KMS-11 (cell line): Measurements from ENCODE around the gene ADGRV1.

Experiments
- H2AFZ ChIP-seq: fragments of 200-600 bp; sonication (generic); 2 replicates; pipeline ENCODE4 v1.6.1; 2016; ENCODE audit warnings: antibody characterized with exemption, mixed run types, low read depth
- H3K27ac ChIP-seq: fragments of 200-600 bp; sonication (generic); 2 replicates; pipeline ENCODE4 v1.6.1; 2016; ENCODE audit warnings: mild to moderate bottlenecking, mixed run types
- H3K27me3 ChIP-seq: fragments of 200-600 bp; sonication (generic); 2 replicates; pipeline ENCODE4 v1.6.1; 2017; ENCODE audit warnings: mild to moderate bottlenecking, low read depth, mixed run types, moderate library complexity; ENCODE audit not compliant: insufficient read depth
- H3K36me3 ChIP-seq: fragments of 200-600 bp; sonication (generic); 2 replicates; pipeline ENCODE4 v1.6.1; 2017; ENCODE audit warnings: mild to moderate bottlenecking, mixed run types; ENCODE audit not compliant: insufficient read depth
- H3K4me1 ChIP-seq: fragments of 200-600 bp; sonication (generic); 2 replicates; pipeline ENCODE4 v1.6.1; 2016; ENCODE audit warnings: mild to moderate bottlenecking, low read depth, mixed run types; ENCODE audit not compliant: poor library complexity, severe bottlenecking
- H3K4me2 ChIP-seq: fragments of 200-600 bp; sonication (generic); 2 replicates; pipeline ENCODE4 v1.7.0; 2016; ENCODE audit warnings: mild to moderate bottlenecking, mixed run types
- H3K4me3 ChIP-seq: fragments of 200-600 bp; sonication (generic); IDR thresholded peaks from 2 replicates; pipeline ENCODE4 v1.6.1; 2017; ENCODE audit warnings: low read depth, low read length, mixed read lengths; ENCODE audit not compliant: insufficient read depth
- H3K79me2 ChIP-seq: fragments of 200-600 bp; sonication (generic); 2 replicates; pipeline ENCODE4 v1.6.1; 2016; ENCODE audit warnings: low read depth, mixed run types; ENCODE audit not compliant: insufficient read depth
- H3K9ac ChIP-seq: fragments of 200-600 bp; sonication (generic); 2 replicates; pipeline ENCODE4 v1.6.1; 2016; ENCODE audit warnings: mild to moderate bottlenecking, mixed run types
- H4K20me1 ChIP-seq: fragments of 200-600 bp; sonication (generic); 2 replicates; pipeline ENCODE4 v1.6.1; 2016; ENCODE audit warnings: mild to moderate bottlenecking, mixed run types; ENCODE audit not compliant: insufficient read depth
- CTCF ChIP-seq: fragments of 200-600 bp; sonication (generic); conservative IDR thresholded peaks from 2 replicates; pipeline ENCODE4 v1.6.1; 2017; ENCODE audit warnings: low read depth, mild to moderate bottlenecking, antibody characterized with exemption, low read length, moderate library complexity, mixed read lengths

The ADGRV1 gene

GRCh38 chr5:90645024-90645610 lies 86.5 kb downstream of the ADGRV1 start:
- Histone ChIP-seq H3K9ac (no peak overlapping the region), H3K36me3 (no peaks in the 10 kb centered on the region), H2AFZ (peak overlapping the region; percentile 35; the same call in 1 of the 2 replicates)

GRCh38 chr5:90650767-90651166 lies 92.2 kb downstream of the ADGRV1 start:
- Histone ChIP-seq H3K36me3 (no peaks in the 10 kb centered on the region), H3K4me2 (no peak overlapping the region), H3K9ac (no peak overlapping the region), H3K4me3 (no peak overlapping the region), H2AFZ (no peak overlapping the region), H3K27me3 (no peaks in the 10 kb centered on the region), H3K27ac (no peak overlapping the region), H3K79me2 (no peaks in the 10 kb centered on the region), H3K4me1 (peaks cover 7% of the 10 kb centered on the region), H4K20me1 (no peaks in the 10 kb centered on the region)
- TF ChIP-seq CTCF, result no peak

More at GRCh38 chr5:90645024-90645610, 86.5 kb downstream of the ADGRV1 start:
- no peak overlapping the region for H3K4me2 ChIP-seq
- no peak for TF ChIP-seq CTCF
- H3K27me3 ChIP-seq, result no peaks in the 10 kb centered on the region
- no peaks in the 10 kb centered on the region for H4K20me1 ChIP-seq
- peaks cover 45% of the 10 kb centered on the region for H3K4me1 ChIP-seq
- no peak overlapping the region for H3K4me3 ChIP-seq
- no peaks in the 10 kb centered on the region for H3K79me2 ChIP-seq
- H3K27ac ChIP-seq, result no peak overlapping the region

- Histone ChIP-seq H2AFZ (no peak overlapping the region), H3K27me3 (no peaks in the 10 kb centered on the region), H3K4me1 (peaks cover 22% of the 10 kb centered on the region), H3K4me2 (no peak overlapping the region), H3K4me3 (no peak overlapping the region), H3K9ac (no peak overlapping the region), H3K79me2 (no peaks in the 10 kb centered on the region), H3K27ac (no peak overlapping the region), H4K20me1 (no peaks in the 10 kb centered on the region), H3K36me3 (no peaks in the 10 kb centered on the region)
- no peak for TF ChIP-seq CTCF
These were observed 95.6 kb downstream of the ADGRV1 start for GRCh38 chr5:90654215-90654614.

GRCh38 chr5:90655423-90655822 lies 96.8 kb downstream of the ADGRV1 start:
- no peak overlapping the region for H3K27ac ChIP-seq
- no peak for TF ChIP-seq CTCF
- no peaks in the 10 kb centered on the region for H3K27me3 ChIP-seq
- H3K79me2 ChIP-seq, result no peaks in the 10 kb centered on the region
- H2AFZ ChIP-seq, result no peak overlapping the region
- H3K4me2 ChIP-seq, result no peak overlapping the region
- H4K20me1 ChIP-seq, result no peaks in the 10 kb centered on the region
- no peak overlapping the region for H3K9ac ChIP-seq
- H3K4me1 ChIP-seq, result peaks cover 26% of the 10 kb centered on the region
- H3K4me3 ChIP-seq, result no peak overlapping the region
- no peaks in the 10 kb centered on the region for H3K36me3 ChIP-seq
